Measurements from ENCODE around the gene CEP72. TPM values are rescaled to one million over a fixed set of nuclear protein-coding genes. Genes with fewer than 3 reads are reported as not detected.

The CEP72 gene
- polyA plus RNA-seq, 1 of the 3 experiments (the other 2 are of a cell fraction) = 4.4 TPM

DNA sequence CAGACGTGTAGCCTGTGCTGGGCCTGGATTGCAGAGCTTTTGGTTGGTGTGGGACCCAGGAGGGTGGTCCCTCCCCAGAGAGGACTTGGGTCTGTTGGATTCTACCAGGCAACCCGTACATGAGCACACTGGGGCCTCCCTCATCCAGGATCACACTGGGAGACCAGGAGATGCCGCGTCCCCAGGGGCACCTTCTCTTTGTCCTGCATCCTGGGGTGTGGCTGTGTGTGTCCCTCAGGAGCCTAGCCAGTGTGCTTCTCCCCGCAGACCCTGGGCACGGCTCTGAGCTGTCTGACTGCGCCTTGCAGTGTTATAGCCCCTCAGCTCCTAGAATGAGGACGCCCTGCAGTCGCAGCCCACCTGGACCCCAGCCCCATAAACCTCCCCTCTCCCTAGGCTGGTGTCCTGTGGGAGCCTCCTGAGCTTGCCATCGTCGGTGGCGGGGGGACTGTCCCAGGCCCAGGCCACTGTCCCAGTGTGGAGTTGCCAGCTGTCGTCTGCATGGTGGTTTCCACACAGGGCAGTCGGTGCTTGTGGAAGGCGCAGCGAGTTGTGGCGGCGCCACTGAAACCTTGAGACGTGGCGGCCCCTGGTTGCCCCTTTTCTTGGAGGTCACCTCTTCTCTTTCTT lies 27.6 kb downstream of the CEP72 start:
- Histone ChIP-seq H3K27ac (ENCODE audit: low read depth in 2 of 2, low read length in 1 of 2) (no peak overlapping the region), H3K27me3 (ENCODE audit: insufficient read depth) (no peaks in the 10 kb centered on the region), H3K79me2 (ENCODE audit: insufficient read depth) (no peaks in the 10 kb centered on the region), H4K20me1 (ENCODE audit: insufficient read depth) (no peaks in the 10 kb centered on the region), H3F3A (replicated peaks; ENCODE audit: insufficient read depth) (no peaks in the 10 kb centered on the region), H3K9me2 (no peaks in the 10 kb centered on the region), H3K4me1 (ENCODE audit: control insufficient read depth in 1 of 2, insufficient read depth in 2 of 2, low read depth in 1 of 2, low read length in 1 of 2) (no peaks in the 10 kb centered on the region), H2AFZ (ENCODE audit: low read depth) (no peak overlapping the region), H3K36me3 (replicated peaks in 1 of 2; ENCODE audit: control insufficient read depth in 1 of 2, insufficient read depth in 2 of 2, low read length in 1 of 2) (peaks cover 8 to 40% of the 10 kb centered on the region in 2 experiments), H3K4me2 (no peak overlapping the region), H3K9ac (no peak overlapping the region), H3K9me3 (no peaks in the 10 kb centered on the region), H3K4me3 (ENCODE audit: low read depth in 2 of 2, low read length in 1 of 2) (no peak overlapping the region)
- DNase-seq = no peak
- POLR2A ChIA-PET = no interaction called here
- 96% methylated on average over 19 of the region's 20 CpGs for WGBS (ENCODE audit: low lambda C conversion rate)
- TF ChIP-seq TAF1 (IDR thresholded peaks at IDR 0.05; ENCODE audit: borderline replicate concordance, low read depth, low read length) = no peak
- TF ChIP-seq POLR2AphosphoS5 (IDR thresholded peaks at IDR 0.05; ENCODE audit: low read depth, low read length) = no peak
- TF ChIP-seq GATA2 (CRISPR knock-in tag; IDR thresholded peaks at IDR 0.05) = no peak
- TF ChIP-seq MAX (IDR thresholded peaks at IDR 0.05; ENCODE audit: low read depth) = no peak
- no peak for TF ChIP-seq TCF12 (IDR thresholded peaks at IDR 0.05)
- TF ChIP-seq RAD21 (IDR thresholded peaks at IDR 0.05; ENCODE audit: low read length) = no peak
- no peak for TF ChIP-seq SMC3 (IDR thresholded peaks at IDR 0.05; ENCODE audit: low read depth, low read length)
- TF ChIP-seq IRF3 (IDR thresholded peaks at IDR 0.05; ENCODE audit: low read depth, low read length) = no peak
- TF ChIP-seq, protein P1, sequence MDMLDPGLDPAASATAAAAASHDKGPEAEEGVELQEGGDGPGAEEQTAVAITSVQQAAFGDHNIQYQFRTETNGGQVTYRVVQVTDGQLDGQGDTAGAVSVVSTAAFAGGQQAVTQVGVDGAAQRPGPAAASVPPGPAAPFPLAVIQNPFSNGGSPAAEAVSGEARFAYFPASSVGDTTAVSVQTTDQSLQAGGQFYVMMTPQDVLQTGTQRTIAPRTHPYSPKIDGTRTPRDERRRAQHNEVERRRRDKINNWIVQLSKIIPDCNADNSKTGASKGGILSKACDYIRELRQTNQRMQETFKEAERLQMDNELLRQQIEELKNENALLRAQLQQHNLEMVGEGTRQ (IDR thresholded peaks at IDR 0.05; ENCODE audit: borderline replicate concordance, low read depth, low read length) = no peak
- no peak for TF ChIP-seq EP300 (IDR thresholded peaks at IDR 0.05; ENCODE audit: borderline replicate concordance in 1 of 2, low read depth in 1 of 2, low read length in 1 of 2)
- no peak for TF ChIP-seq ELF1 (IDR thresholded peaks at IDR 0.05)
- no peak for TF ChIP-seq NFIC (IDR thresholded peaks at IDR 0.05; ENCODE audit: borderline replicate concordance)
- no peak for TF ChIP-seq EZH2phosphoT487 (IDR thresholded peaks at IDR 0.05; ENCODE audit: borderline replicate concordance, low read depth)
- TF ChIP-seq JUND (IDR thresholded peaks at IDR 0.05) = no peak
- CTCF ChIA-PET = no interaction called here

- no peaks in the 10 kb centered on the region for H4K20me1 ChIP-seq (ENCODE audit: insufficient read depth)
- no peak for DNase-seq
- no peak overlapping the region for H2AFZ ChIP-seq (ENCODE audit: low read depth)
- H3K9me3 ChIP-seq = no peaks in the 10 kb centered on the region
- no peaks in the 10 kb centered on the region for H3K9me2 ChIP-seq
- ChIA-PET POLR2A (no interaction called here), CTCF (no interaction called here)
- no peaks in the 10 kb centered on the region for H3K27me3 ChIP-seq (ENCODE audit: insufficient read depth)
- H3K4me3 ChIP-seq (ENCODE audit: low read depth in 2 of 2, low read length in 1 of 2) = no peak overlapping the region
- no peaks in the 10 kb centered on the region for H3F3A ChIP-seq (replicated peaks; ENCODE audit: insufficient read depth)
- no peaks in the 10 kb centered on the region for H3K79me2 ChIP-seq (ENCODE audit: insufficient read depth)
- peaks cover 5 to 35% of the 10 kb centered on the region in 2 experiments for H3K36me3 ChIP-seq (replicated peaks in 1 of 2; ENCODE audit: control insufficient read depth in 1 of 2, insufficient read depth in 2 of 2, low read length in 1 of 2)
- WGBS (ENCODE audit: low lambda C conversion rate) = 98% methylated on average over 16 of the region's 35 CpGs
- no peaks in the 10 kb centered on the region for H3K4me1 ChIP-seq (ENCODE audit: control insufficient read depth in 1 of 2, insufficient read depth in 2 of 2, low read depth in 1 of 2, low read length in 1 of 2)
- no peak overlapping the region for H3K27ac ChIP-seq (ENCODE audit: low read depth in 2 of 2, low read length in 1 of 2)
- H3K4me2 ChIP-seq = no peak overlapping the region
- no peak overlapping the region for H3K9ac ChIP-seq
- TF ChIP-seq, protein P2, sequence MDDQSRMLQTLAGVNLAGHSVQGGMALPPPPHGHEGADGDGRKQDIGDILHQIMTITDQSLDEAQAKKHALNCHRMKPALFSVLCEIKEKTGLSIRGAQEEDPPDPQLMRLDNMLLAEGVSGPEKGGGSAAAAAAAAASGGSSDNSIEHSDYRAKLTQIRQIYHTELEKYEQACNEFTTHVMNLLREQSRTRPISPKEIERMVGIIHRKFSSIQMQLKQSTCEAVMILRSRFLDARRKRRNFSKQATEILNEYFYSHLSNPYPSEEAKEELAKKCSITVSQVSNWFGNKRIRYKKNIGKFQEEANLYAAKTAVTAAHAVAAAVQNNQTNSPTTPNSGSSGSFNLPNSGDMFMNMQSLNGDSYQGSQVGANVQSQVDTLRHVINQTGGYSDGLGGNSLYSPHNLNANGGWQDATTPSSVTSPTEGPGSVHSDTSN (IDR thresholded peaks at IDR 0.05) = no peak
- TF ChIP-seq, protein P3, sequence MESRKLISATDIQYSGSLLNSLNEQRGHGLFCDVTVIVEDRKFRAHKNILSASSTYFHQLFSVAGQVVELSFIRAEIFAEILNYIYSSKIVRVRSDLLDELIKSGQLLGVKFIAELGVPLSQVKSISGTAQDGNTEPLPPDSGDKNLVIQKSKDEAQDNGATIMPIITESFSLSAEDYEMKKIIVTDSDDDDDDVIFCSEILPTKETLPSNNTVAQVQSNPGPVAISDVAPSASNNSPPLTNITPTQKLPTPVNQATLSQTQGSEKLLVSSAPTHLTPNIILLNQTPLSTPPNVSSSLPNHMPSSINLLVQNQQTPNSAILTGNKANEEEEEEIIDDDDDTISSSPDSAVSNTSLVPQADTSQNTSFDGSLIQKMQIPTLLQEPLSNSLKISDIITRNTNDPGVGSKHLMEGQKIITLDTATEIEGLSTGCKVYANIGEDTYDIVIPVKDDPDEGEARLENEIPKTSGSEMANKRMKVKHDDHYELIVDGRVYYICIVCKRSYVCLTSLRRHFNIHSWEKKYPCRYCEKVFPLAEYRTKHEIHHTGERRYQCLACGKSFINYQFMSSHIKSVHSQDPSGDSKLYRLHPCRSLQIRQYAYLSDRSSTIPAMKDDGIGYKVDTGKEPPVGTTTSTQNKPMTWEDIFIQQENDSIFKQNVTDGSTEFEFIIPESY (IDR thresholded peaks at IDR 0.05; ENCODE audit: borderline replicate concordance, low read depth) = no peak
- no peak for TF ChIP-seq TCF12 (IDR thresholded peaks at IDR 0.05)
- TF ChIP-seq, protein P1 (IDR thresholded peaks at IDR 0.05; ENCODE audit: borderline replicate concordance, low read depth, low read length) = no peak
- TF ChIP-seq POLR2AphosphoS5 (IDR thresholded peaks at IDR 0.05; ENCODE audit: low read depth, low read length) = no peak
- TF ChIP-seq YY1 (IDR thresholded peaks at IDR 0.05; ENCODE audit: low read depth) = no peak
Observed at GRCh38 chr5:640461-641330, 28.6 kb downstream of the CEP72 start.

Measured in SK-N-SH (cell line).